T-cell (primary cell): ENCODE results near the gene MCF2L. TPM values are rescaled to one million over a fixed set of nuclear protein-coding genes. Genes with fewer than 3 reads are reported as not detected.

Experiments used
- ATAC-seq, 4 experiments: fragments of 200-7000 bp in 3 of 4; fragments of 150-1000 bp in 1 of 4; cut with Tn5 transposase; replicated peaks in 1 of 4; 1 replicate in 3 of 4; 2 replicates in 1 of 4; pipeline ENCODE4 v1.10.0; 2021; ENCODE audit warnings: moderate library complexity in 3 of 4, mild to moderate bottlenecking in 2 of 4, moderate number of reproducible peaks in 1 of 4
- CTCF ChIA-PET, 2 donors: fragments of 300-600 bp; sonication (Branson Sonifier 250); formaldehyde crosslinking; loops; one replicate each; lab custom pipeline; 2022; ENCODE audit warnings: antibody characterized with exemption in 2 of 2; lab: Charles Lee
- POLR2A ChIA-PET, 2 donors: fragments of 300-600 bp; sonication (Branson Sonifier 250); formaldehyde crosslinking; loops; one replicate each; lab custom pipeline; 2022; ENCODE audit warnings: antibody characterized with exemption in 2 of 2; lab: Charles Lee
- DNase-seq, 35 experiments: peaks; one replicate each; pipeline versions ENCODE4 v3.0.0 to v3.0.0-alpha.2; 2013 to 2023
- H3K27ac ChIP-seq: one replicate; pipeline ENCODE4 v1.5.1; 2013; ENCODE audit warnings: low read length
- H3K27me3 ChIP-seq, 2 experiments: replicated peaks in 1 of 2; 1 replicate in 1 of 2; 2 replicates in 1 of 2; pipeline versions ENCODE4 v1.6.1 to v1.7.0; 2013; ENCODE audit warnings: low read length in 1 of 2, mixed read lengths in 1 of 2; ENCODE audit not compliant: control insufficient read depth in 2 of 2, insufficient read depth in 2 of 2; ENCODE audit errors: extremely low read depth in 1 of 2
- H3K36me3 ChIP-seq, 2 donors: 1 replicate in 1 of 2; 2 replicates in 1 of 2; pipeline versions ENCODE4 v1.6.1 to v1.7.0; 2013; ENCODE audit warnings: low read length in 1 of 2; ENCODE audit not compliant: control insufficient read depth in 2 of 2, insufficient read depth in 1 of 2; ENCODE audit errors: extremely low read depth in 1 of 2
- H3K4me1 ChIP-seq, 2 experiments: 1 replicate in 1 of 2; 2 replicates in 1 of 2; pipeline versions ENCODE4 v1.6.1 to v1.7.0; 2013; ENCODE audit warnings: low read length in 2 of 2, mixed read lengths in 1 of 2; ENCODE audit not compliant: insufficient read depth in 2 of 2, control insufficient read depth in 1 of 2; ENCODE audit errors: extremely low read depth in 1 of 2
- H3K4me3 ChIP-seq, 2 donors: 1 replicate in 1 of 2; 2 replicates in 1 of 2; pipeline versions ENCODE4 v1.5.1 to v1.7.0; 2013; ENCODE audit warnings: mild to moderate bottlenecking in 2 of 2, low read length in 1 of 2, moderate library complexity in 1 of 2; ENCODE audit not compliant: control insufficient read depth in 1 of 2; ENCODE audit errors: extremely low read depth in 1 of 2
- H3K9me3 ChIP-seq: 2 replicates; pipeline ENCODE4 v1.7.0; 2013
- H3K27ac Mint-ChIP-seq, 2 donors: one replicate each; pipeline ENCODE4 v1.8.0; 2020 to 2021; ENCODE audit warnings: mild to moderate bottlenecking in 2 of 2, mixed read lengths in 2 of 2
- H3K27me3 Mint-ChIP-seq, 2 donors: one replicate each; pipeline ENCODE4 v1.8.0; 2021 to 2022; ENCODE audit warnings: mixed read lengths in 2 of 2
- H3K36me3 Mint-ChIP-seq: one replicate; pipeline ENCODE4 v1.8.0; 2021; ENCODE audit warnings: mixed read lengths
- H3K4me1 Mint-ChIP-seq, 3 donors: one replicate each; pipeline ENCODE4 v1.8.0; 2020 to 2022; ENCODE audit warnings: mixed read lengths in 3 of 3, mild to moderate bottlenecking in 1 of 3
- H3K4me3 Mint-ChIP-seq, 3 donors: one replicate each; pipeline ENCODE4 v1.8.0; 2020 to 2022; ENCODE audit warnings: mild to moderate bottlenecking in 3 of 3, mixed read lengths in 3 of 3, moderate library complexity in 3 of 3
- H3K9me3 Mint-ChIP-seq, 3 donors: one replicate each; pipeline ENCODE4 v1.8.0; 2020 to 2022; ENCODE audit warnings: mixed read lengths in 3 of 3
- WGBS: methylation state at CpG from one replicate; pipeline ENCODE4 v1.1.5; 2013; ENCODE audit warnings: missing lambda C conversion rate; ENCODE audit not compliant: insufficient coverage; 5-methylcytosine and 5-hydroxymethylcytosine counted together
- total RNA-seq, 35 experiments: library from RNA in 6 of 35; stranded (reverse) in 6 of 35; fragments of 120-200 nt in 1 of 35; gene quantifications; one replicate each; pipeline versions ENCODE4 v1.2.1 to v1.2.4 and lab custom pipeline; 2013 to 2026

Gene MCF2L
- total RNA-seq, 5 donors from 2014 or later (not counting 1 experiment from before 2014, with no cell fraction given): 18.2 to 30.0 (median 24.7) TPM

DNA sequence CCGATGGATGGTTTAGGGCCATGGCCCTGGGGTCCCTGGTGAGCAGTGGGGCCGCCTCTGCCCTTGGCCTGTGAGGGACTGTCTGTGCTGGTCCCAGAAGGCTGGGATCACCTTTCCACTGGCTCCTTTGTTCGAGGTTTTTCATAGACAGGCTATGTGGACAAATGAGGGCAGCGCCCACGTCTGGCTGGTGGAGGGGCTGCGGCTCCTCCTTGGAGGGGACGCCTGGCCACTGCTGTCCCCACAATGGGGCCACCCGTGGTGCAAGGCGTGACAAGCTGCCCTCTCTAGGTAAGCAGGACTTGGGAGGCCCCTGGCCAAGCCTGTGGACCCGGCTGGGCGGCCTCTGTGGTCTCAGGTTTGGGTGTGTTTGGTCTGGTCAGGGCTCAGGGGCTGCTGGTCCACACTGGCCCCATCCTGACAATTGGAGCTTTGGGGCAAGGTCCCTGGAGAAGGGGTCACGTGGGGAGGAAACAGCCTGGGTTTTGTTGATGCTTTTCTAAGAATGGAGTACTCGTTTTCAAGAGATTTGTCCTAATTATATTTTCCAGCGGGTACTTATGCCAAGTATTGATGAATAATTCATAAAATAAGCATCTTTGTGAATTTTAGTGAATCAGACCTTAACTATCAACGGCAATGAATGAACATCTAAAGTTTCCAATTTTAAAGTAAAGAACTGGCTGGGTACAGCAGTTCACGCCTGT, 33.3 kb downstream of the MCF2L start:
- Mint-ChIP-seq H3K36me3 (peaks cover 9% of the 10 kb centered on the region), H3K4me1 (peaks cover 24 to 26% (median 25%) of the 10 kb centered on the region in 3 donors), H3K27ac (no peak overlapping the region), H3K27me3 (peaks cover 0 to 2% of the 10 kb centered on the region in 2 donors), H3K4me3 (peak overlapping the region in 1 of 3 donors; percentile 64), H3K9me3 (no peaks in the 10 kb centered on the region)
- H3K4me1 ChIP-seq: peaks cover 0 to 28% of the 10 kb centered on the region in 2 experiments
- H3K27me3 ChIP-seq: peaks cover 0 to 28% of the 10 kb centered on the region in 2 experiments
- no peak overlapping the region for H3K4me3 ChIP-seq
- H3K36me3 ChIP-seq: no peaks in the 10 kb centered on the region
- DNase-seq: no peak
- no peak for ATAC-seq
- ChIA-PET POLR2A (no interaction called here), CTCF (no interaction called here)
- 83% methylated on average over 13 of the region's 16 CpGs for WGBS
- no peak overlapping the region for H3K27ac ChIP-seq
- no peaks in the 10 kb centered on the region for H3K9me3 ChIP-seq

DNA sequence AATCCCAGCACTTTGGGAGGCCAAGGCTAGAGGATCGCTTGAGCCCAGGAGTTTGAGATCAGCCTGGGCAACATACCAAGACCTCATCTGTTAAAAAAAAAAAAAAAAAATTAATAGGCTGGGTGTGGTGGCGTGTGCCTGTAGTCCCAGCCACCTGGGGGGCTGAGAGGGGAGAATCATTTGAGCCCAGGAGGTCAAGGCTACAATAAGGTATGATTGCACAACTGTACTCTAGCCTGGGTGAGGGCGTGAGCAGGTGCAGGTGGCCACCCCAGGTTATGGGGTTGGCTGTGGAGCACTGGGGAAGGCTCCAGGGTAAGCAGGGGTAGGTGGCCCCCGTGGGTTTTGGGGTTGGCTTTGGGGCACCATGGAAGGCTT, 33.9 kb downstream of the MCF2L start:
- no peak overlapping the region for H3K27ac Mint-ChIP-seq
- no peaks in the 10 kb centered on the region for H3K9me3 Mint-ChIP-seq
- peaks cover 0 to 2% of the 10 kb centered on the region in 2 donors for H3K27me3 Mint-ChIP-seq
- ATAC-seq (no peak), DNase-seq (no peak)
- WGBS: 81% methylated on average over 3 of the region's 4 CpGs
- H3K36me3 Mint-ChIP-seq: peaks cover 9% of the 10 kb centered on the region
- H3K4me1 ChIP-seq: peaks cover 0 to 28% of the 10 kb centered on the region in 2 experiments
- no peak overlapping the region for H3K4me3 ChIP-seq
- no peaks in the 10 kb centered on the region for H3K36me3 ChIP-seq
- H3K9me3 ChIP-seq: no peaks in the 10 kb centered on the region
- H3K27me3 ChIP-seq: peaks cover 0 to 28% of the 10 kb centered on the region in 2 experiments
- ChIA-PET CTCF (no interaction called here), POLR2A (no interaction called here)
- no peak overlapping the region for H3K4me3 Mint-ChIP-seq
- peaks cover 25 to 26% (median 25%) of the 10 kb centered on the region in 3 donors for H3K4me1 Mint-ChIP-seq
- H3K27ac ChIP-seq: no peak overlapping the region

DNA sequence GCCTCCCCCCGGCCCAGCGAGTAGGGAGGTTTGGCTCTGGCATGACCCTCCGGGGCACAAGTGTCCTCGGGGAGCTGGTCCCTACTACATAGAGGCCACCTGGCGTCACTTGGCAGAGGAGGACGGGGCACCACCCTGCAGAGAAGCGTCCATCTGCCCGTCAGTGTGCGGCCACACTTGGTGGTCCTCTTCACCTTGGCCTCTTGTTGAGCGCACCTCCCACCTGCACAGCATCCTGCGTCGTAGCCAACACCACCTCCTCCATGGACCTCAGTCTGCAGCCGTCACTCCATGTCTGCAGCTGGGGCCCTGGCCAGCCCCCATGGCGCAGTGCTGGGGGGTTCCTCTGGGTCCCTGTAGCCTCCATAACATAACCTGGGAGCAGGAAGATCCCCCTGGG, 35.1 kb downstream of the MCF2L start:
- Histone ChIP-seq H3K27me3 (peaks cover 0 to 26% of the 10 kb centered on the region in 2 experiments), H3K9me3 (no peaks in the 10 kb centered on the region), H3K4me3 (no peak overlapping the region), H3K36me3 (no peaks in the 10 kb centered on the region), H3K27ac (no peak overlapping the region), H3K4me1 (peaks cover 0 to 28% of the 10 kb centered on the region in 2 experiments)
- Mint-ChIP-seq H3K27ac (no peak overlapping the region), H3K4me3 (no peak overlapping the region), H3K27me3 (peaks cover 0 to 2% of the 10 kb centered on the region in 2 donors), H3K9me3 (no peaks in the 10 kb centered on the region), H3K4me1 (peaks cover 25 to 26% (median 25%) of the 10 kb centered on the region in 3 donors), H3K36me3 (peaks cover 9% of the 10 kb centered on the region)
- DNase-seq: no peak
- no peak for ATAC-seq
- 98% methylated on average over 11 of the region's 14 CpGs for WGBS
- CTCF ChIA-PET: no interaction called here
- POLR2A ChIA-PET: no interaction called here

DNA sequence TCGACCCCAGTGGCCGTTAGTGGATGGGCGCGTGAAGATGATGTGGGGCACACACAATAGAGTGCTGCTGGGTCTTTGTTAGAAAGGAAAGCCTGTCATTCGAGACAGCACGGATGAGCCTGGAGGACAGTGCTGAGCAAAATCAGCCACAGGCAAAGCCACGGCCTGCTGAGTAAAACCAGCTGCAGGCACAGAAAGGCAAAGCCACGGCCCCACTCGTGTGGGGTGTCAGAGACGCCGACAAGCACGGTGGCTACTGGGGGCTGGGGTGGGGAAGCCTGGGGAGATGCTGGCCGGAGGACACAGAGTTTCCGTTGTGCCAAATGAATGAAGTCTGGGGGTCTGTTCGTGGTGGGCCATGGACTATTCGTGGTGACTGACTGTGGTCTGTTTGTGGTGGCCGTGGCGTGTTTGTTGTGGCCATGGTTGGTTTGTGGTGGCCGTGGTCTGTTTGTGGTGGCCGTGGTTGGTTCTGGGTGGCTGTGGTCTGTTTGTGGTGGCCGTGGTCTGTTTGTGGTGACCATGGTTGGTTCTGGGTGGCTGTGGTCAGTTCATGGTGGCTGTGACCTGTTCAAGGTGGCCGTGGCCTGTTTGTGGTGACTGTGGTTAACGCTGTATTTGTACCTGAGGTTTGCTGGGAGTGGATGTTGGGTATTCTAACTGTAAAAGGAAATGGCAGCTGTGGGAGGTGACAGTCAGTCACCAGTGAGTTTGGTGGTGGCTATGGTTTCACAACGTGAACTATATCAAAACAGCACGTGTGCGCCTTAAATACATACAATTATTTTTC, 36.3 kb downstream of the MCF2L start:
- CTCF ChIA-PET: no interaction called here
- Histone ChIP-seq H3K27ac (peak overlapping the region; percentile 34), H3K4me3 (no peak overlapping the region), H3K27me3 (peaks cover 0 to 26% of the 10 kb centered on the region in 2 experiments), H3K36me3 (no peaks in the 10 kb centered on the region), H3K4me1 (peaks cover 0 to 28% of the 10 kb centered on the region in 2 experiments), H3K9me3 (no peaks in the 10 kb centered on the region)
- Mint-ChIP-seq H3K36me3 (peaks cover 6% of the 10 kb centered on the region), H3K4me3 (peak overlapping the region in 1 of 3 donors; percentile 23), H3K4me1 (peaks cover 17 to 22% (median 22%) of the 10 kb centered on the region in 3 donors), H3K9me3 (no peaks in the 10 kb centered on the region), H3K27ac (peak overlapping the region; percentile 53 to 69), H3K27me3 (no peaks in the 10 kb centered on the region)
- POLR2A ChIA-PET: interaction anchor here in 1 of 2 donors (0.6 kb wide), 1 partner anchor 1792 kb away, joined by 3 read pairs; no protein-coding TSS in a partner anchor
- WGBS: 61% methylated on average over 21 of the region's 26 CpGs
- ATAC-seq (peak in 2 of 4 experiments; percentile 19 to 35), DNase-seq (peak in 7 of 35 experiments; percentile 2 to 28 (median 7))

GRCh38 chr13:113005997-113006396, 37.0 kb downstream of the MCF2L start:
- no peaks in the 10 kb centered on the region for H3K36me3 ChIP-seq
- H3K27me3 Mint-ChIP-seq: no peaks in the 10 kb centered on the region

GRCh38 chr13:113006660-113007059, 37.6 kb downstream of the MCF2L start:
- H3K4me3 Mint-ChIP-seq: no peak overlapping the region
- DNase-seq: no peak
- Histone ChIP-seq H3K36me3 (no peaks in the 10 kb centered on the region), H3K4me3 (no peak overlapping the region), H3K27me3 (peaks cover 0 to 13% of the 10 kb centered on the region in 2 experiments), H3K27ac (no peak overlapping the region), H3K9me3 (no peaks in the 10 kb centered on the region), H3K4me1 (peaks cover 0 to 20% of the 10 kb centered on the region in 2 experiments)
- H3K27ac Mint-ChIP-seq: no peak overlapping the region
- ChIA-PET POLR2A (no interaction called here), CTCF (no interaction called here)
- ATAC-seq: no peak
- no peaks in the 10 kb centered on the region for H3K27me3 Mint-ChIP-seq
- peaks cover 17 to 22% (median 19%) of the 10 kb centered on the region in 3 donors for H3K4me1 Mint-ChIP-seq
- H3K9me3 Mint-ChIP-seq: no peaks in the 10 kb centered on the region
- 95% methylated on average over 13 of the region's 16 CpGs for WGBS
- H3K36me3 Mint-ChIP-seq: peaks cover 6% of the 10 kb centered on the region

More at GRCh38 chr13:113005997-113006396, 37.0 kb downstream of the MCF2L start:
- no peaks in the 10 kb centered on the region for H3K9me3 ChIP-seq
- ChIA-PET CTCF (no interaction called here), POLR2A (interaction anchor here in 1 of 2 donors (0.6 kb wide), 1 partner anchor 1792 kb away, joined by 3 read pairs; no protein-coding TSS in a partner anchor)
- H3K4me1 Mint-ChIP-seq: peaks cover 17 to 22% (median 20%) of the 10 kb centered on the region in 3 donors
- peaks cover 0 to 26% of the 10 kb centered on the region in 2 experiments for H3K4me1 ChIP-seq
- H3K27ac Mint-ChIP-seq: no peak overlapping the region
- no peak for DNase-seq
- no peak for ATAC-seq
- H3K9me3 Mint-ChIP-seq: no peaks in the 10 kb centered on the region
- H3K27ac ChIP-seq: no peak overlapping the region
- no peak overlapping the region for H3K4me3 Mint-ChIP-seq
- no peak overlapping the region for H3K4me3 ChIP-seq
- peaks cover 6% of the 10 kb centered on the region for H3K36me3 Mint-ChIP-seq
- 91% methylated on average over 15 of the region's 15 CpGs for WGBS
- peaks cover 0 to 19% of the 10 kb centered on the region in 2 experiments for H3K27me3 ChIP-seq
